HS-27A (cell line): Measurements from ENCODE around the gene WNT1.

ENCODE experiments used
- DNase-seq: peaks from one replicate; pipeline ENCODE4 v3.0.0-alpha.2; 2012; ENCODE audit warnings: low read depth, missing footprints

Gene WNT1

DNA sequence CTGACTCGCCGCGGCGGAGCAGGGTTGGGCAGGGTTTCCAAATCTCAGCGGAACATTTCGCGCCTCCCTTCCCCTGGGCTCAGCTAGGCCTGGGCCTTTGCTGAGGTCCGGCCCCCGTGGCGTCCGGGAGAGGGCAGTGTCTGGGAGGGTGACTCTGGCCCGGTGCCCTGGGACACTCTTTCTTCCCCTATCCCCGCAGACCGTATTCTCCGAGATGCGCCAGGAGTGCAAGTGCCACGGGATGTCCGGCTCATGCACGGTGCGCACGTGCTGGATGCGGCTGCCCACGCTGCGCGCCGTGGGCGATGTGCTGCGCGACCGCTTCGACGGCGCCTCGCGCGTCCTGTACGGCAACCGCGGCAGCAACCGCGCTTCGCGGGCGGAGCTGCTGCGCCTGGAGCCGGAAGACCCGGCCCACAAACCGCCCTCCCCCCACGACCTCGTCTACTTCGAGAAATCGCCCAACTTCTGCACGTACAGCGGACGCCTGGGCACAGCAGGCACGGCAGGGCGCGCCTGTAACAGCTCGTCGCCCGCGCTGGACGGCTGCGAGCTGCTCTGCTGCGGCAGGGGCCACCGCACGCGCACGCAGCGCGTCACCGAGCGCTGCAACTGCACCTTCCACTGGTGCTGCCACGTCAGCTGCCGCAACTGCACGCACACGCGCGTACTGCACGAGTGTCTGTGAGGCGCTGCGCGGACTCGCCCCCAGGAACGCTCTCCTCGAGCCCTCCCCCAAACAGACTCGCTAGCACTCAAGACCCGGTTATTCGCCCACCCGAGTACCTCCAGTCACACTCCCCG lies 3.0 kb downstream of the WNT1 start:
- no peak for DNase-seq

DNA sequence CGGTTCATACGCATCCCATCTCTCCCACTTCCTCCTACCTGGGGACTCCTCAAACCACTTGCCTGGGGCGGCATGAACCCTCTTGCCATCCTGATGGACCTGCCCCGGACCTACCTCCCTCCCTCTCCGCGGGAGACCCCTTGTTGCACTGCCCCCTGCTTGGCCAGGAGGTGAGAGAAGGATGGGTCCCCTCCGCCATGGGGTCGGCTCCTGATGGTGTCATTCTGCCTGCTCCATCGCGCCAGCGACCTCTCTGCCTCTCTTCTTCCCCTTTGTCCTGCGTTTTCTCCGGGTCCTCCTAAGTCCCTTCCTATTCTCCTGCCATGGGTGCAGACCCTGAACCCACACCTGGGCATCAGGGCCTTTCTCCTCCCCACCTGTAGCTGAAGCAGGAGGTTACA lies 3.6 kb downstream of the WNT1 start:
- DNase-seq, result no peak

DNA sequence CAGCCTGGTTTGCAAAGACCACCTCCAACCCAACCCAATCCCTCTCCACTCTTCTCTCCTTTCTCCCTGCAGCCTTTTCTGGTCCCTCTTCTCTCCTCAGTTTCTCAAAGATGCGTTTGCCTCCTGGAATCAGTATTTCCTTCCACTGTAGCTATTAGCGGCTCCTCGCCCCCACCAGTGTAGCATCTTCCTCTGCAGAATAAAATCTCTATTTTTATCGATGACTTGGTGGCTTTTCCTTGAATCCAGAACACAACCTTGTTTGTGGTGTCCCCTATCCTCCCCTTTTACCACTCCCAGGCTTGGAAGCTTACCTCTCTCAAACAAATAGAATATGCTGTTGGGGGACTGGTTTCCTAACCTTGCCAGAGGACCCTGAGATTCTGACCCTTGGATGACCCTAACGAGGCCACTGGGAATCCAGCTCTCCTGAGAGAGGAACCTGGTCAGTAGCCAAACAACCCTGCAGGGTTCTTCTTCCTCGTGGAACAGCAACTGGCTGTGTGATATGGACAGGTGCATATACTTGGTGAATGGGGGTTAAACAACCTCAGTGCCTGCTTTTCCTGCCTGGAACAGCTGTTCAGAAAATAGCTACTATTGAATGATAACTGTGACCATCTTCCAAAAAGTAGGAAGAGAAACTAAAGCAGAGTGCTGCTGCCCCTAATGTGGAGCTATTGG lies 4.4 kb downstream of the WNT1 start:
- DNase-seq, result no peak

DNA sequence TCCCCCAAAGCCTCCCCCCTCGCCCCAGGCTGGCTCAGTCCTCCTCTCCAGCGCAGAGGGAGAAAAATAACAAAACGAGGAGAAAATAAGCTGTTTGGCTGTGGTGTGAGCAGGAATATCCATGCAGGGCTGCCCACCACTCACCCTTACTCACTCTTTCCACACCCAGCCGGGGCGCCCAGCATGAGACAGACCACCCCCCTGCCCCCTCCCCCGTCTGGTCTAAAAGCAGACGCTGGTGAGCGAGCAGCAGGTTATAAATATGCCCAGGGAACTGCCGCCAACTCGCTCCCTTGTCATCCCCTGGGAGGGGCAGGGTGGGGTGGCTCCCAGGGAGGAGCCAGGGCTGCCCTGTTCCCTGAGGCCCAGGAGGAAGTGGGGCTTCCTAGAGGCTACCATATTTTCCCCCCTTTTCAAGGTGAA lies 7.4 kb downstream of the WNT1 start:
- DNase-seq, result no peak

DNA sequence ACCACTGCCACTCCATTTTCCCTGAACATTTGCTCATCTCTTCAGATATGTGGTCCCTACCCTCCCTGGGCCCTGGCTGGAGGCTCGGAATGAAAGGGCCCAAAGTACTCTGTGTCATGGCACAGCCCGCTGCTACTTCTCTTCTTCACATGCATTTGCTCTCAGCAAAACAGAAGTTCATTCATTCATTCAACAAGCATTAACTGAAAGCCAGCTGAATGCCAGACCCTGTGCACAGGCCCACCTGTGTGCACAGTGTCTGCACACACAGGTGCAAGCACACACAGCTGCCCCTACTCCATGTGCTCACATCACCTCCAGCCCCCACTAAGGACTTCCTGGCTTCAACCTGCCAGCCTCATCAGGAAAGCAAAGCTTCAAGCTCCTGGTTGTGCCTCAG lies 7.8 kb downstream of the WNT1 start:
- DNase-seq, result no peak

DNA sequence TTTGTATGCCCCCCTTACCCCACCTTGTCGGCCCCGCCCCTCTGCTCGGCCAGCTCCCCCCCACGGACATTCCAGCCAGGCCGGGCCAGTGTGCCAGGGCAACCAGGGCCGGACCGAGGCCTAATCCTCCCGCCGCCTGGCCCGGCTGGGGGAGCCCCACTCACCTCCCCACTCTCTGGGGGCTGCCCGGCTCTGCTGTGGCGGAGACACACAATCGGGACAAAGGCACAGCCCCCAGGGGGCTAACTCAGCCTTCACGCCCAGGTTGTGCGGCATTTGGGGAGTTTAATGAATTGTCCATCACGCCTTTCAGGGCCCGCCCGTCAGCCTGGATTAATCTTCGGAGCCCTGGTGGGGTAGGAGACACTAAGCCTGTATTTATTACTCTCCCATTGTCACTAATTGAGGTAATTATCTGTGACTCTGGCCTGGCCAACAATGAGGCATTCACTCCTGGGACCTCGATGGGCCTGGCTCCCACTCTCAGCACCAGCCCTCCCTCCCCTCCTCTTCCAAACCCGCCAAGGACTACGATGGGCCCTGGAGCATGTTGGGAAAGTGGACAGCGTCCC lies 8.7 kb downstream of the WNT1 start:
- DNase-seq, result no peak

DNA sequence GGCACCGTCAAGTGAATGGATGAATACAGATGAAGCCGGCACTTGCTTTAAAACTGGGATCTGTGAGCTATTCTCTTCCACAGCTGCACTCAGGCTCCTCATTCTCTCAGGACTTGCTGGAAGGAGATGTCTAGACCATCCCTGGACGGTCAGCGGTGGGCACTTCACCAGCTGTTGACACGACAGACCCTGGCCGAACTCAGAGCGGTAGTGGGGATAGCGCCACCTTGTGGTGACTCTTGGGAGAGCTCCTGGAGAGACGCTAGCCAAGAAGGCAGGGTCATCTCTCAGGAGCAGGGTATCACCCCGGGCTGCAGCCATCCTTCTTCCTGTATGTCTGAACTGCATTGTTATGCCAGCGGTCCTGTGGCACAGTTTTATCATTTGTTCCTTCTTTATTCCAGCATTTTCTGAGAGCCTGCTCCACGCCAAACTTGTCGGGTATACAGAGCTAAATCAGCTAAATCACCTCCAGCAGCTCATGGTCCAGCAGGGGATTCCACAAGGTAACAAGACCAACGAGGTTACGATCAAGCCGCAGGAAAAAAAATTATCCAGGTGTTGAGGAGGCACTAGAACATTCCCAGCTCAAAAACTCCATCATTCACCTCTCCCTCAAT lies 10.0 kb downstream of the WNT1 start:
- DNase-seq, result no peak

DNA sequence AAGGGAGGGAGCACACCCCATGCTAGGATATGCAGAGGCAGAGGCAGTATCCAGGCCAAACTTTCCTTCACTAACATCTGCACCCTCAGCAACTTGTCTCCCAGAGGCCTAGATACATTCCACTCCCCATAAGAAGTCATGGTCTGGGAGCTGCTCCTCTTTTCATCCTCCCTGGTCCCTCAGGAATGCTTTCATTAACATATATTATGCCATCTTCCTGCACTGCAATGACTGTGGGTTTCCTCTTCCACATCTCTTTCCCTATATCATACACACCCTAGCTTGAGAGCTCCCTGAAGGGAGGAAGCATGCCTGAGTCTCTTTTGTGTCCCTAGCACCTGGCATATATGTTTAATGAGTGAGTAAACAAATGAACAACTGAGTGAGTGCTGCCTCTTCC lies 12.4 kb downstream of the WNT1 start:
- DNase-seq, result no peak

DNA sequence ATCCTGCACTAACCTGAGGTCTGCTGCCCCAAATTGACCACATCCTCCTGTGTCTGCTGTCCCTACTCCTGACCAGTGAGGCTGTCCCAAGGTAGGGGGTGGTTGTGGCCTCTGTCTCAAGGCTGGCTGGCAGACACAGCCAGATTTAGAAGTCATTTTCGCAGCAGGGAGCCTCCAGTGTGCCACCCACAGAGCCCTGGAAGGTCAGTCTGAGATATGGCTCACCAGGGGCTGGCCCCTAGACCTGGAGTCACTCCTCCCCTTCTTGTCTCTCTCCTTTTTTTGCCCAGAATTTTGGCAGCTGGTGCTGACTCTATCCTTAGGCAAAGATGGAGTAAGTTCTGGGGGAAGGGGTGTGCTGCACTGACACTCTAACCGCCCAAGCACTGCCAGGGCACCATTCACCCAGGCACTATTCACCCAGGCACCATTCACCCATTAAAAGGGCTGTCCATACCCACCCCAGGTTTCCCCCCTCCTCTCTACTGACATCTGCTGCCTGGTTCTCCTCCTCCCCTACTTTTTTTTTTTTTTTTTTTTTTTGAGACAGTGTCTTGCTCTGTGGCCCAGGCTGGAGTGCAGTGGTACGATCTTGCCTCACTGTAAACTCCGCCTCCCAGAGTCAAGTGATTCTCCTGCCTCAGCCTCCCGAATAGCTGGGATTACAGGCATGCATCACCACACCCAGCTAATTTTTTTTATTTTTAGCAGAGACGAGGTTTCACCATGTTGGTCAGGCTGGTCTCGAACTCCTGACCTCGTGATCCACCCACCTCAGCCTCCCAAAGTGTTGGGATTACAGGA lies 13.3 kb downstream of the WNT1 start:
- DNase-seq, result no peak

DNA sequence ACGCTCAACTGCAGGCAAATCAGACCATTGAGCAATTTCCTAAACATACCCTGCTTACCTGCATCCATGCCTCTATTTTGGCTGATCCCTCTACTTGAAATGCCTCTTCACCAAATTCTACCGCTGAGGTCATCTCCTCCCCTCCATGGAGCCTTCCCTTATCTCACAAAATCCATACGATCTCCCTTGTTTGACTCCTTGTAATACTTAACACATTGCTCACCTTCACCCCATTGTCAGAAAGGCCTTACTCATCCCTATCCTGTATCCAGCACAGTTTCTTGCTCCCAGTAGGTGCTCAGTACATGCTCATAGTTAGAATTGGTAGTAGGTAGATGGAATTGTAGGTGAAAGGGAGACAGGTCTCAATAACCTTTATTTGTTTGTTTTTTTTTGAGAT lies 15.7 kb downstream of the WNT1 start:
- no peak for DNase-seq

DNA sequence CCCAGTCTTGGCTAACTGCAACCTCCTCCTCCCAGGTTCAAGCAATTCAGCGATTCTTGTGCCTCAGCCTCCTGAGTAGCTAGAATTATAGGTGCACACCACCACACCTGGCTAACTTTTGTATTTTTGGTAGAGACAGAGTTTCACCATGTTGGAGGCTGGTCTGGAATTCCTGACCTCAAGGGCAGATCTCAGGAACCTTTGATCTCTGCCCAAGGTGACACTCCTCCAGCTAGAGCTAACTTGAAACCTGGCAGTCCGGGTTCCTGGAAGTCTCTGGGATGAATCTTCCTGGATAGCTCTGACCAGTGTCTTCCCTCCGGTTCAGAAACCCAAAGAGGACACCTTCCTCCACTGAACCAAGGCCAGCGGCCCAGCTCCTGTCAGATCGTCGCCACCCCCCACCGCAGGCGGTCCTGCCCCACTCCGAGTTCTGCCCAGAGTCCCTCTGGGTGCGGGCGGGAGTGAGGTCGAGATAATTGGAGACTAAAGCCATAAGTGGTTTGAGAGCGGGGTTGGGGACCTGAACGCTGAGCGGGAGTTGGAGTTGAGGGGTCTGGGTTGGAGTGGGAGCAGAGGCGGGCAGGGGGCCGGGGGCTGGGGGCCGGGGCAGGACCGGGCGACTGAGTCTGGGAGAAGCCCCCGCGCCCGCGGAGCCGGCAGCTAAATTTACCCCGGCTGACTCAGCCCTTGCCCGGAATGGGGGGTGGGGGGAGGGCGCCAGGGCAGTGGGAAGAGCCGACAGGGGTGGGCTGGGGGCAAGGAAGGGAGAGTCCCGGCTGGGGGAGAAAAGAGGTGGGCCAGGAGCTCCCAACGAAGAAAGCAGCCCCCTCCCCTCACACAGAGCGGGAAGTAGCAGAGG lies 16.3 kb downstream of the WNT1 start:
- DNase-seq, result no peak

DNA sequence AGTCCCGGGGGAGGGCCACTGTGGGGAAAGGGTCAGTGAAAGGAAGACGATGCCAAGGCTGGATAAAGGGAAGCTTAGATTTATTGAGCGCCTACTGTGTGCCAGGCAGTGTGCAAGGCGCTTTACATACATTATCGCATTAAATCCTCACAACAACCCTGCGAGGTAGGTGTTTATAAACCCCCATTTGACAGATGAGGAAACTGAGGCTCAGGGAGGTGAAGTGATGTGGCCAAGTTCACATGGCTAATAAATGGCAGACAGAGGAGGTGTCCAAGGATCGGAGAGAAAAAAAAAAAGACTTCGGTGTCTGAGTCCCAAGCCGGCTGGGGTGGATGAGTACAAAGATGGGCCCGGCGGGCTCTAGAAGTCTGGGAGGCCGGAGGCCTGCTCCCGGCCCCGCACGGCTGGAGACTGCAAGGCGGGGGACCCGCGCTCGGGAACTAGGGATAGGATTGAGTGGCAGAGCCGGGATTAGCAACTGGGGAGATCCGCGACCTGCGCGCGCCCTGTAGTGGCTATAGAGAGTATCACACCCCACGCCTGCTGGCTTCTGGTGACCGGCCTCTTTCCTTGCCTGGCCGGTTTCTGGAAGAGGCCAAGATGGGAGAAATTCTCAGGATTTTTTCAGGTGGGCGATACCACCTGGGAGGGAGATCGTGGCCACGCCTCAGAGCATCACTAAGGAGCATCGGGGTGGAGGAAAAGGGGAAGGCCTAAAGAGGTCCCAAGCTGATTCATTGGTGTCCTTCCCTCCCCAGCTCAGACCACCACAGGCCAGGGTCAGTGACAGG lies 17.2 kb downstream of the WNT1 start:
- DNase-seq, result no peak

DNA sequence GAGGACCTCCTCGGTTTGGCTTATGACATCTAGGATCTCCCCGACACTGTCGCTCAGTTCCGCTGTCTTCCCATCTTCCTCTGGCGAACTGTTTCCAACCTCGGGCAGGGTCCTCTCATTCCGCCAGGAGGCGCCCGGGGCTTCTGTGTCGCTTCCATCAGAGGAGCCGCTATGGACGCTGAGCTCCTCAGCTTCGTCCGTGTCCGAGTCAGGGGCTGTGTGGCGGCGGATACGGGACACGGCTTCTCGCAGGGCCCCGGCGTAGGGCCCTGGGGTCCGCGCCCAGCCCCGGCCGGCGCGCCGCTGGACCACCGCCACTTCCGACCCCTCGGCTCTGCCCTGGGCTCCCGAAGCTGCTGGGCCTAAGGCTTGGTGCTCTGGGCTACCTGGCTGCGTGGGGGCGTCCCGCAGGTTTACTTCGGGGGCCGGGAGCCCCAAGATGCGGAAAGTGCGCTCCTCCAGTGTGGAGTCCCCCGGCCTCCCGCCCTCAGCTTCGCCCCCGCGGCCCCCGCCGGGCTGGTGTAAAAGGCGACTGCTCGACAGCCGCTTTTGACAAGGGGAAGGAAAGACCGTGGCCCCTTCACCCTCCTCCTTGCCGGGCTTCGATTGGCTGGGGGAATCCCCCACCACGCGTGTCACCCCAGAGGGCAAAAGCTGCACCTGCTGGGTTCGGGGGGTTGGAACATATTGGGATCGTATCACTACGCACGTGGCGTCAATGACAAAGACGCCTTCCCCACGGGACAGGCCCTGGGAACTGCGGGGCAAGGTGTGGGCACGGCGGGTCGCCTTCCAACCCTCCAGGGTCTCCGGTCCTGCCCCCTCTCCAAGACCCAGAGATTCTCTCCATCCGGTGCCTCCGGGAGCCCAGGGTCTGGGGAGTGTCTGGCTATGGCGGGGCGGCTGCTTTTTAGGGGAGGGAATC lies 18.9 kb downstream of the WNT1 start:
- no peak for DNase-seq

DNA sequence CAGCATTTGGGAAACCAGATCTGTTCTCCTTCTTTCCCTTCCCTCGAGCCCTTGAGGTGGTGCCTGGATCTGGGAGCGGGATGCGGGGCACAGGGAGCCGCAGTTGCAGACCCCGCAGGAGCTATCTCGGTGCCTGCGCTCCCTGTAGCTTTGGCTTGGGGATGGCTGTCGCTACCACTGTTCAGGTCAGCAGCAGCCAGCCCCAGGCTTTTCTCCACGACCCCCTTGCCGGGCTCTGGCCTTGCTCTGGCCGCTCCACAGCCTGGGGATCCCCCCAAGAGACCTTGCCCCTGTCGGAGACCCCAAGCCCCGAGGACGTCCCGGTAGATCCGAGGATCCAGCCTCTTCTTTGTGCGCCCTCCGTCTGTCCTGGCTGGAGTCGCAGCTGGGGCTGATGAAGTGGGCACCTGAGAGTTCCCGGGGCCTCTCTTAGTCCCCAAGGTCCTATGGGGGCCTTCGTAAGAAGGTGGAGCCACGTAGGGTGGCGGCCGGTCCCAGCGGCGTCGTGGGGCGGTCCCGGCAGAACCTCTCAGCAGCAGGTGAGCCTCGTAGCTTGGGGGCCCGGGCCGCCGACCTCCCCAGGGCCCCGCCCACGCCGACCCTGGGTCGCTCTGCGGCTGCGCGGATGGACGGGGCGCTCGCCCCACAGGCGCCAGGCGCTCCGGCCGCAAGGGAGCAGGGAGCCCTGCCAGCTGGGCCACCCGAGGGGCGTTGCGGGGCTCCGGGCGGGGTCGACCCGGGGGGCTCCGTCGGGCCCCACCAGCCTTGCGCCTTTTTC lies 19.8 kb downstream of the WNT1 start:
- no peak for DNase-seq

DNA sequence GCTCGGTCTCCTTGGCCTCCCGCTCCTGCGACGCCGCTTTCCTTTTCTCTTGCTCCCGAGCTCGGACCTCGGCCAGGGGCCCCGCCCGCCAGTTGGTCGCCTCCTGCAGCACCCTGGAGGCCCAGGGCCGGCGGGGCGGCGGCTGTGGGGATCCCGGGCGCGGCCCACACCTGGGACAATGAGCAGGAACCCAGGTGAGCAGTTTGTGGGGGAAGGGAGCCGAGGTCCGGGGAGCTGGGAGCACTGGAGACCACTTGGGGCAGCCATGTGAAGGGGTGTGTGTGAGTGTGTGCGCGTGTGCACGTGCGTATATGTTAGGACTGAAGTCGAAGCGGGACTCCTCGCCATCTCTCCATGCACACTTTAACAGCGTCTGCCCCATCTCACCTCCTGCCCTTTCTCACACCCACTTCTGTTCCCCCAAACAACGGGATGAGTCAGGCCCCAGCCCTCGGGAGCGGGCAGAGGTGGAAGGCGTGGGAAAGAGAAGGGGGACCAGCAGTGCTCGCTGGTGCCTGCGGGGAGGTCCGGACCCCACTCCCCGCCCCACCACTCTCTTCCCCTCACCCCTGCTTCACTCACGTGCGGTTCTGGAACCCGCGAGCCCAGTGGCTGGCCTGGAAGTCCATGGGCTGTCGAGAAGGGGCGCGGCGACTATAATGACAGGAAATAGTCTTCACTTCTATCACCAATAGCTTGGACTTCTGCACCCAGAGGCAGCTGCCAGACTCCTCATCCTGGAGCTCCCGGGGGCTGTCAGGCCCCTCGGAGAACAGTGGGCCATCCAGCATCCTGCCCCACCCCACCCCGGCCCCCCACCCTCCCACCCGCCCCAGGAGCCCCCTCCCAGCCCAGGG lies 20.6 kb downstream of the WNT1 start:
- DNase-seq, result no peak

DNA sequence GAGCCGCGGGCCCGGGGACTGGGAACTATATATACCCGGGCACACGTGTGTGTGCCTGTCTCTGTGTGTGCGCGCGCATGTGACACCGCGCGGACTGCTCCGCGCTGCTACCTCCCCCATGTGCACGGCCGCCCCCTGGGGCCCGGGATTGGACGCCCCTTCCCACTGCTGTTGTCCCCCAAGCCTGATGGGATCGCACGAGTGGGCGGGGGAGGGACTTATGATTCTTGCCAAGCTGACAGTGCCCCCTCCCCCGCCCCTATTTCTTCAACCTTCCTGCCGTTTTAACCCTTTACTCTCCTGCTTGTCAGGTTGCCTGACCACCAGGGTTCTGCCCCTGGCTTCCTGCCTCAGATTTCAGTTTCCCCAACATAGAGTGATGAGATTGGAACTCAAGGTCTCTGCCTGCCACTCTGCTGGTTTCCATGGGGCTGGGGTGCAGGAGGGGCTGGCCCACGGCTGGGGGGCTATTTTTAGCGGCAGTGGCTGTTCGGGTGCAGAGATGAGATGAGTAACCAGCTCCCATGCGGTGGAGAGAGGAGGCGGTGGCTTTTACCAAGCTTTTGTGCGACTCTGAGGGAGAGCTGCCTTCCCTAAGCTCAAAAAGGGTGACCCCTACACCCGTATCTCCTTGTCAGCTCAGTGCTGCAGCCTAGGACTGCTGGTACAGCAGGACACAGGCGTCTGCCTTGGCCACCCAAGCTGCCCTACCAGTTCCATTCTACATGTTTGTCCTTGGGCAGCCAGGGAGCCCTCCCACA lies 21.4 kb downstream of the WNT1 start, which contains the start of gene DDN:
Gene DDN, minus strand, starts transcription at position 5 of the 761 bp plus-strand sequence. CDS start 88 bp downstream, outside the sequence.
- no peak for DNase-seq
